Activated CD8-positive, alpha-beta memory T cell treated with anti-CD3 and anti-CD28 coated beads, Interleukin-2, amount 50 U/mL, for 24 hours (primary cell): ENCODE measurements around the gene SPEG.
"Not testable (repeated sequence)": the region's sequence is repeated elsewhere in the genome, so short reads cannot be mapped to it uniquely, and the experiment has no call there.

ENCODE experiments used
- DNase-seq: peaks from one replicate; pipeline ENCODE4 v3.0.0-alpha.2; 2020; ENCODE audit errors: extremely low read depth

The SPEG gene

GRCh38 chr2:219434718-219435525 is at the start of gene SPEG:
SPEG (plus strand) TSS chr2:219434843; CDS start chr2:219434978, 135 bp downstream.
- no peak for DNase-seq

GRCh38 chr2:219384859-219385258 is 49.8 kb upstream of the SPEG start:
- no peak for DNase-seq

GRCh38 chr2:219385958-219386520 is 48.6 kb upstream of the SPEG start:
- no peak for DNase-seq

- no peak for DNase-seq
These were observed 47.9 kb upstream of the SPEG start for GRCh38 chr2:219386532-219387280.

- peak; percentile 77 for DNase-seq
These were observed 47.1 kb upstream of the SPEG start, which contains the start of gene DNPEP for GRCh38 chr2:219387306-219388120. DNPEP (minus strand) TSS chr2:219387912; CDS start chr2:219387794, 118 bp downstream.

GRCh38 chr2:219388121-219388906 is 46.3 kb upstream of the SPEG start:
- peak; percentile 95 for DNase-seq

GRCh38 chr2:219388907-219389156 is 45.8 kb upstream of the SPEG start:
- DNase-seq, result no peak

GRCh38 chr2:219392754-219393153 is 41.9 kb upstream of the SPEG start:
- DNase-seq, result no peak

GRCh38 chr2:219395056-219395455 is 39.6 kb upstream of the SPEG start:
- DNase-seq, result not testable (repeated sequence)

- no peak for DNase-seq
These were observed 39.0 kb upstream of the SPEG start for GRCh38 chr2:219395609-219396008.

GRCh38 chr2:219396863-219397457 is 37.7 kb upstream of the SPEG start:
- DNase-seq, result no peak

- no peak for DNase-seq
These were observed 35.8 kb upstream of the SPEG start for GRCh38 chr2:219398721-219399363.

- no peak for DNase-seq
These were observed 34.7 kb upstream of the SPEG start for GRCh38 chr2:219399716-219400478.

GRCh38 chr2:219400562-219400961 is 34.1 kb upstream of the SPEG start:
- no peak for DNase-seq

- no peak for DNase-seq
These were observed 33.0 kb upstream of the SPEG start for GRCh38 chr2:219401606-219402005.

GRCh38 chr2:219402665-219403515 is 31.8 kb upstream of the SPEG start:
- peak; percentile 40 for DNase-seq

GRCh38 chr2:219403861-219404260 is 30.8 kb upstream of the SPEG start:
- no peak for DNase-seq

GRCh38 chr2:219404291-219404910 is 30.2 kb upstream of the SPEG start:
- DNase-seq, result no peak
